Measurements from ENCODE around the gene LRRC70. TPM values are rescaled to one million over a fixed set of nuclear protein-coding genes. Genes with fewer than 3 reads are reported as not detected.

Gene LRRC70
- total and polyA plus RNA-seq, 2 of the 8 experiments (the other 6 are each of a cell fraction or from before 2014, with no cell fraction given) = 0.62 to 0.67 TPM

GRCh38 chr5:62560786-62561185 is 17.8 kb upstream of the LRRC70 start:
- Histone ChIP-seq H2BK15ac (ENCODE audit: low read length) (no peak overlapping the region), H2BK20ac (ENCODE audit: low read length) (no peak overlapping the region), H4K8ac (ENCODE audit: extremely low read depth, insufficient read depth, low read length) (no peak overlapping the region), H3K14ac (ENCODE audit: insufficient read length) (no peak overlapping the region), H3K4me1 (replicated peaks in 1 of 4; ENCODE audit: control insufficient read depth in 3 of 4, insufficient read depth in 4 of 4, low read length in 3 of 4) (peaks cover 0 to 7% (median 2%) of the 10 kb centered on the region in 4 experiments; a peak in 2 of 7 replicates), H4K91ac (replicated peaks; ENCODE audit: insufficient read length, low read length) (no peak overlapping the region), H2BK5ac (ENCODE audit: low read depth, low read length) (no peak overlapping the region), H3K27ac (ENCODE audit: low read depth, low read length) (no peak overlapping the region), H3K4me2 (ENCODE audit: insufficient read depth in 1 of 2, low read depth in 2 of 2, low read length in 2 of 2) (no peak overlapping the region), H3K56ac (replicated peaks; ENCODE audit: insufficient read length, low read depth, low read length) (no peak overlapping the region), H3K4ac (replicated peaks; ENCODE audit: insufficient read length, low read depth, low read length) (no peak overlapping the region), H4K5ac (ENCODE audit: insufficient read length, low read depth, low read length) (no peak overlapping the region), H3K23ac (ENCODE audit: insufficient read length) (no peak overlapping the region), H2BK12ac (ENCODE audit: low read depth, low read length) (no peak overlapping the region), H2BK120ac (replicated peaks; ENCODE audit: low read depth, low read length) (no peak overlapping the region), H3K9me3 (ENCODE audit: insufficient read depth in 2 of 2, low read depth in 1 of 2, low read length in 1 of 2) (no peaks in the 10 kb centered on the region), H3K18ac (ENCODE audit: extremely low read depth, low read length) (no peak overlapping the region), H3K79me1 (ENCODE audit: low read depth, low read length) (no peaks in the 10 kb centered on the region), H3K23me2 (ENCODE audit: low read depth, low read length) (no peaks in the 10 kb centered on the region), H2AFZ (ENCODE audit: low read length) (no peak overlapping the region), H3K79me2 (ENCODE audit: control insufficient read depth in 1 of 2, insufficient read depth in 2 of 2, low read length in 2 of 2) (no peaks in the 10 kb centered on the region), H3K4me3 (ENCODE audit: extremely low read depth in 1 of 4, insufficient read depth in 2 of 4, low read depth in 3 of 4, low read length in 4 of 4) (no peak overlapping the region), H2AK5ac (ENCODE audit: low read depth, low read length) (no peak overlapping the region), H3K27me3 (replicated peaks in 1 of 4; ENCODE audit: control insufficient read depth in 3 of 4, extremely low read depth in 1 of 4, insufficient read depth in 3 of 4, low read length in 3 of 4) (no peaks in the 10 kb centered on the region), H3K9ac (replicated peaks in 1 of 4; ENCODE audit: extremely low read depth in 1 of 4, low read depth in 3 of 4, low read length in 3 of 4) (no peak overlapping the region), H3K36me3 (ENCODE audit: control insufficient read depth in 2 of 4, insufficient read depth in 4 of 4, low read length in 3 of 4) (peaks cover 0 to 5% (median 0%) of the 10 kb centered on the region in 4 experiments; a peak in 2 of 8 replicates), H4K20me1 (replicated peaks in 1 of 2; ENCODE audit: control insufficient read depth in 1 of 2, insufficient read depth in 2 of 2, low read length in 2 of 2) (no peaks in the 10 kb centered on the region)
- POLR2A ChIA-PET (ENCODE audit: partially characterized antibody) = no interaction called here
- 100% methylated on average over 1 of the region's 1 CpG; no CpG with 5 or more reads in 1 of the 2 experiments for WGBS, 2 experiments (ENCODE audit: extremely low coverage in 1 of 2, insufficient coverage in 1 of 2, insufficient read length in 1 of 2, insufficient replicate concordance in 2 of 2, low coverage in 1 of 2, low lambda C conversion rate in 2 of 2, missing lambda C conversion rate in 1 of 2)
- no peak for FAIRE-seq
- CTCF ChIA-PET (ENCODE audit: partially characterized antibody) = no interaction called here
- DNase-seq (ENCODE audit: low read depth in 1 of 2, low spot score in 2 of 2) = no peak
- TF ChIP-seq CHD2 (IDR thresholded peaks at IDR 0.05; ENCODE audit: low read length) (no peak), TBP (IDR thresholded peaks at IDR 0.05; ENCODE audit: low read depth, low read length) (no peak), HDAC6 (IDR thresholded peaks at IDR 0.05; ENCODE audit: low read depth, low read length) (no peak), SIN3A (conservative IDR thresholded peaks at IDR 0.05 in 1 of 2, IDR thresholded peaks at IDR 0.05 in 1 of 2; ENCODE audit: low read depth in 1 of 2, low read length in 2 of 2) (no peak), CEBPB (IDR thresholded peaks at IDR 0.05; ENCODE audit: low read depth, low read length) (no peak), CHD1 (IDR thresholded peaks at IDR 0.05; ENCODE audit: low read depth, low read length) (no peak)
